Hepatocyte (in vitro differentiated cells): ENCODE results near the gene ARHGAP40. TPM values are rescaled to one million over a fixed set of nuclear protein-coding genes. Genes with fewer than 3 reads are reported as not detected.

Source experiments
- DNase-seq: peaks from one replicate; pipeline ENCODE4 v3.0.0-alpha.2; 2016; ENCODE audit warnings: low spot score
- H2AFZ ChIP-seq: fragments of 200-600 bp; sonication (generic); 2 replicates; pipeline ENCODE4 v1.6.0; 2016; ENCODE audit warnings: antibody characterized with exemption, mild to moderate bottlenecking
- H3K27ac ChIP-seq: fragments of 200-600 bp; sonication (generic); 2 replicates; pipeline ENCODE4 v1.5.1; 2016; ENCODE audit warnings: mild to moderate bottlenecking
- H3K27me3 ChIP-seq: fragments of 200-600 bp; sonication (generic); 2 replicates; pipeline ENCODE4 v1.6.1; 2016
- H3K36me3 ChIP-seq: fragments of 200-600 bp; sonication (generic); replicated peaks from 2 replicates; pipeline ENCODE4 v1.5.1; 2016; ENCODE audit warnings: low read depth; ENCODE audit not compliant: insufficient read depth
- H3K4me1 ChIP-seq: fragments of 200-600 bp; sonication (generic); 2 replicates; pipeline ENCODE4 v1.5.1; 2016; ENCODE audit warnings: mild to moderate bottlenecking, moderate library complexity; ENCODE audit not compliant: insufficient read depth
- H3K4me2 ChIP-seq: fragments of 200-600 bp; sonication (generic); 2 replicates; pipeline ENCODE4 v1.6.0; 2016
- H3K4me3 ChIP-seq: fragments of 200-600 bp; sonication (generic); 2 replicates; pipeline ENCODE4 v1.5.1; 2016; ENCODE audit warnings: mild to moderate bottlenecking
- H3K79me2 ChIP-seq: fragments of 200-600 bp; sonication (generic); 2 replicates; pipeline ENCODE4 v1.6.0; 2017; ENCODE audit warnings: mild to moderate bottlenecking
- H3K9me2 ChIP-seq: fragments of 200-600 bp; sonication (generic); replicated peaks from 2 replicates; pipeline ENCODE4 v1.6.0; 2017; ENCODE audit warnings: mild to moderate bottlenecking; ENCODE audit not compliant: insufficient read depth
- H3K9me3 ChIP-seq: fragments of 200-600 bp; sonication (generic); 2 replicates; pipeline ENCODE4 v1.5.1; 2016; ENCODE audit warnings: low read depth, mild to moderate bottlenecking
- H4K20me1 ChIP-seq: fragments of 200-600 bp; sonication (generic); 2 replicates; pipeline ENCODE4 v1.6.0; 2016; ENCODE audit warnings: mild to moderate bottlenecking; ENCODE audit not compliant: insufficient read depth, poor library complexity, severe bottlenecking
- EZH2 ChIP-seq: fragments of 200-600 bp; sonication (generic); IDR thresholded peaks from 2 replicates; pipeline ENCODE4 v1.6.1; 2016; ENCODE audit warnings: antibody characterized with exemption, mild to moderate bottlenecking, borderline replicate concordance
- EZH2phosphoT487 ChIP-seq: fragments of 200-600 bp; sonication (generic); IDR thresholded peaks from one replicate; pipeline ENCODE4 v1.6.1; 2018; ENCODE audit warnings: antibody characterized with exemption, mild to moderate bottlenecking, low read depth, moderate library complexity; ENCODE audit not compliant: unreplicated experiment, severe bottlenecking
- WGBS: methylation state at CpG from one replicate; pipeline ENCODE4 v1.1.6; 2016; ENCODE audit warnings: low lambda C conversion rate; ENCODE audit errors: missing lambda C conversion rate; 5-methylcytosine and 5-hydroxymethylcytosine counted together
- polyA plus RNA-seq: library from polyadenylated mRNA; unstranded; fragments of >200 nt; fragmentation: Nextera tagmentation; extraction: Ambion mirVana; gene quantifications from 2 replicates; pipeline ENCODE4 v1.2.1, GENCODE V29; 2016
- total RNA-seq: library from RNA; depleted of rRNA; stranded (reverse); fragments of >200 nt; gene quantifications from 2 replicates; pipeline ENCODE4 v1.2.3, GENCODE V29; 2014
- TF ChIP-seq, protein P1 (sequence below): fragments of 200-600 bp; sonication (generic); IDR thresholded peaks from 2 replicates; pipeline ENCODE4 v1.5.1; 2016; ENCODE audit warnings: antibody characterized with exemption, mild to moderate bottlenecking; ENCODE audit not compliant: poor library complexity

ARHGAP40 gene
- total RNA-seq (0.28 and 1.2 TPM in 2 replicates), polyA plus RNA-seq (1.1 and 2.4 TPM in 2 replicates)

DNA sequence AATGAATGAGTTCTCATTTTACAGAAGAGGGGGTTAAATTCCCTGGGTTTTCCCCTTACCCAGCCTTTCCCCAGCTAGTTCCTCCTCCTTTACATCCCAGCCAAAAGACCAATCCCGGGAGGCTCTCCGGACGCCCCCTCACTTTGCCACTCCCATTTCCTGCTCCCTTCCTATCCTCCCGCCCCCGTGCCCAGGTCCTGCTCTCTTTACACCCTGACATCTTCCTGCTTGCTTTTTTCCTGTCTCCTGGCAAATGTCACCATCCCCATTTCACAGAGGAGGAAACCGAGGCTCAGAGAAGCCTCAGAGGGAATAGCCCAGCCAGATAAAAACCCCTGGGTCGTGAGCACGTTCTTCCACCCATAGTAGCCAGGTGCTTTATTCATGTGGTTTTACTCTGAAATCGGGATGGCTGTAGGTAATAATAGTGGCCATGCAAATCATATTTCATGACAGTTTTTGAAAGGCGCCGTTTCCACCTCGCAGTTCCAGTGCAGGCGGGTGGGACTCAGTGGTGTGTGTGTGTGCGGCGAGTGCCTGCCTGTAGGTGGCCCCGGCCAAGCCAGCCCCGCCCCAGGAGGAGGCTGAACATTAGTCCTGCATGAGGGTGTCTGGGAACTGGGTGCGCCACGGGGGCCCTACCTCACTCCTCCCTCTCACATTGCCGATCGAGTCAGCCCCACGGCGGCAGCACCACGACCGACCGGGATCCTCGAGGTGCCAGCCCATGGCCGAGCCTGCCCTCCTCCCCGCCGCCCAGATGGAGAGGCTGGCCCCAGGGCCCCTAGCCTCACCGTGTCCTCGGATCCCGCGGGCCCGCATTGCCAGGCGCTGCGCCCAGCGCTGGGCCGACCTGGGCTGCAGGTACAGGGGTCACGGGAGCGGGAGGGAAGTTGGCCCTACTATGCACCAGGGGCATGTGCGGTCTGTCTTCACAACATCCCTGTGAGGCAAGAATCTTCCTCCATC is at the start of gene ARHGAP40:
Gene ARHGAP40, plus strand, starts transcription at position 594 of the 969 bp plus-strand sequence.
- Histone ChIP-seq H3K79me2 (no peaks in the 10 kb centered on the region), H2AFZ (no peak within 1 kb of the TSS), H3K9me2 (no peaks in the 10 kb centered on the region), H3K36me3 (no peaks in the 10 kb centered on the region), H3K4me2 (peak within 1 kb of the TSS; percentile 69), H3K27me3 (peaks cover 26% of the 10 kb centered on the region), H3K9me3 (no peaks in the 10 kb centered on the region), H4K20me1 (no peaks in the 10 kb centered on the region), H3K27ac (no peak within 1 kb of the TSS), H3K4me1 (peaks cover 5% of the 10 kb centered on the region), H3K4me3 (no peak within 1 kb of the TSS)
- 23% methylated on average over 31 of the region's 42 CpGs for WGBS
- DNase-seq, result peak; percentile 45
- TF ChIP-seq EZH2phosphoT487, result no peak
- TF ChIP-seq EZH2, result peak; percentile 47
- TF ChIP-seq, protein P1, sequence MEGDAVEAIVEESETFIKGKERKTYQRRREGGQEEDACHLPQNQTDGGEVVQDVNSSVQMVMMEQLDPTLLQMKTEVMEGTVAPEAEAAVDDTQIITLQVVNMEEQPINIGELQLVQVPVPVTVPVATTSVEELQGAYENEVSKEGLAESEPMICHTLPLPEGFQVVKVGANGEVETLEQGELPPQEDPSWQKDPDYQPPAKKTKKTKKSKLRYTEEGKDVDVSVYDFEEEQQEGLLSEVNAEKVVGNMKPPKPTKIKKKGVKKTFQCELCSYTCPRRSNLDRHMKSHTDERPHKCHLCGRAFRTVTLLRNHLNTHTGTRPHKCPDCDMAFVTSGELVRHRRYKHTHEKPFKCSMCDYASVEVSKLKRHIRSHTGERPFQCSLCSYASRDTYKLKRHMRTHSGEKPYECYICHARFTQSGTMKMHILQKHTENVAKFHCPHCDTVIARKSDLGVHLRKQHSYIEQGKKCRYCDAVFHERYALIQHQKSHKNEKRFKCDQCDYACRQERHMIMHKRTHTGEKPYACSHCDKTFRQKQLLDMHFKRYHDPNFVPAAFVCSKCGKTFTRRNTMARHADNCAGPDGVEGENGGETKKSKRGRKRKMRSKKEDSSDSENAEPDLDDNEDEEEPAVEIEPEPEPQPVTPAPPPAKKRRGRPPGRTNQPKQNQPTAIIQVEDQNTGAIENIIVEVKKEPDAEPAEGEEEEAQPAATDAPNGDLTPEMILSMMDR, result no peak

DNA sequence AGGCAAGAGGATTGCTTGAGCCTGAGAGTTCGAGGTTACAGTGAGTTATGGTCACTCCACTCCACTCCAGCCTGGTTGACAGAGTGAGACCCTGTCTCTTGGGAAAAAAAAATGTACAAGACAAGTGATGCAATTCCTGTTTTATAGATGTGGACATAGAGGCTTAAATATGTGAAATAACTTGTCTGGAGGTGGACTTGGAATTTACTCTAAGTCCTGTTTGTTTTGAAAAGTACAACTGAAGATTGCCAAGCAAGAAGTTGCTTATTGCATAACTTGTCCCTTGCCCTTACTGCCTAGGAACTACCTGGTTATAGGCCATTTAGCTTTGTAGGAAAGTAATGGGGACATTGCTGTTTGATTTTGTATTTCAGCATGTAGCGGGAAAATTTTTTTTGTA is 46.6 kb upstream of the ARHGAP40 start:
- WGBS, result 97% methylated on average over 2 of the region's 2 CpGs
- H3K36me3 ChIP-seq, result peaks cover 6% of the 10 kb centered on the region
- no peaks in the 10 kb centered on the region for H3K4me1 ChIP-seq
- peak overlapping the region; percentile 51 for H3K27ac ChIP-seq
- no peaks in the 10 kb centered on the region for H3K9me2 ChIP-seq
- TF ChIP-seq EZH2 (no peak), EZH2phosphoT487 (no peak)
- TF ChIP-seq, protein P1, result no peak
- no peaks in the 10 kb centered on the region for H4K20me1 ChIP-seq
- H2AFZ ChIP-seq, result no peak overlapping the region
- peak; percentile 23 for DNase-seq
- H3K9me3 ChIP-seq, result no peaks in the 10 kb centered on the region
- H3K4me3 ChIP-seq, result no peak overlapping the region
- no peaks in the 10 kb centered on the region for H3K27me3 ChIP-seq
- H3K79me2 ChIP-seq, result no peaks in the 10 kb centered on the region
- no peak overlapping the region for H3K4me2 ChIP-seq

DNA sequence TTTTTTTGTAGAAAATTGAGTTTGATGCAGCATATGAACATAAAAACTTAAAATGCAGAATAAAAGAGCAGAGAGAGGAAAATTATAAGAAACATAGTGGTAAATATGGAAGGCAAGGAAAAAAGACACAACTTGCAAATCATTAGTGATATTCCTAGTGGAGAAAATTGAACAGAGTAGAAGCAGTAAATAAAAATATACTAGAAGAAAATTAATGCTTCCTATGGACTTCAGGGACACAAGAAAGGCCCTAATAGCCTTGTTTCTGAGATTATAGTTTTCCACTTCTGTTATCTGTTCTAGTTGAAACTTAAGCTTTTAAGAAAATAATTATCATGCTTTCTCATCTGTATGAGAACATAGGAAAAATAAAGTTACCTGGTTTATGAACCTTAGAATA is 46.2 kb upstream of the ARHGAP40 start:
- Histone ChIP-seq H3K4me2 (no peak overlapping the region), H3K27me3 (no peaks in the 10 kb centered on the region), H3K9me3 (no peaks in the 10 kb centered on the region), H3K4me1 (no peaks in the 10 kb centered on the region), H2AFZ (no peak overlapping the region), H3K36me3 (peaks cover 6% of the 10 kb centered on the region), H4K20me1 (no peaks in the 10 kb centered on the region), H3K9me2 (no peaks in the 10 kb centered on the region), H3K27ac (no peak overlapping the region), H3K79me2 (no peaks in the 10 kb centered on the region), H3K4me3 (no peak overlapping the region)
- TF ChIP-seq, protein P1, result no peak
- no peak for TF ChIP-seq EZH2
- TF ChIP-seq EZH2phosphoT487, result no peak
- DNase-seq, result no peak
